HepG2 (cell line): ENCODE results near the gene SLC22A14. TPM values are rescaled to one million over a fixed set of nuclear protein-coding genes. Genes with fewer than 3 reads are reported as not detected.

Source experiments
- ATF6 ChIP-seq: sonication (generic); formaldehyde crosslinking; conservative IDR thresholded peaks from 2 replicates; pipeline ENCODE4 v1.4.0; 2020; ENCODE audit warnings: missing genetic modification reagents
- ATF7 ChIP-seq, 2 experiments: fragments of 450-650 bp in 1 of 2; sonication (generic) in 1 of 2; formaldehyde crosslinking in 1 of 2; IDR thresholded peaks; 2 replicates each; pipeline versions ENCODE4 v1.4.0 to v1.6.1; 2016 to 2020; ENCODE audit warnings: antibody characterized with exemption in 1 of 2, mild to moderate bottlenecking in 1 of 2, missing genetic modification reagents in 1 of 2
- CEBPZ ChIP-seq: IDR thresholded peaks from 2 replicates; pipeline ENCODE4 v1.6.1; 2012; ENCODE audit warnings: low read length, improper control_type of control experiment
- FOSL1 ChIP-seq: sonication (generic); formaldehyde crosslinking; IDR thresholded peaks from 2 replicates; pipeline ENCODE4 v1.9.0; 2021; ENCODE audit warnings: missing genetic modification reagents, borderline replicate concordance
- FOXP4 ChIP-seq: sonication (generic); formaldehyde crosslinking; IDR thresholded peaks from 2 replicates; pipeline ENCODE4 v1.4.0; 2020; ENCODE audit warnings: missing genetic modification reagents
- HNF4G ChIP-seq, 2 experiments: sonication (generic) in 1 of 2; formaldehyde crosslinking in 1 of 2; IDR thresholded peaks; 2 replicates each; pipeline versions ENCODE4 v1.4.0 to v1.6.1; 2011 to 2020; ENCODE audit warnings: borderline replicate concordance in 2 of 2, low read depth in 2 of 2, mild to moderate bottlenecking in 2 of 2, low read length in 1 of 2, missing genetic modification reagents in 1 of 2, moderate library complexity in 1 of 2
- KAT8 ChIP-seq: IDR thresholded peaks from 2 replicates; pipeline ENCODE4 v1.6.1; 2016; ENCODE audit warnings: missing genetic modification reagents, missing compliant biosample characterization
- MAX ChIP-seq: IDR thresholded peaks from 2 replicates; pipeline ENCODE4 v1.6.1; 2012; ENCODE audit warnings: inconsistent platforms
- NFAT5 ChIP-seq: sonication (generic); formaldehyde crosslinking; IDR thresholded peaks from 2 replicates; pipeline ENCODE4 v1.4.0; 2020; ENCODE audit warnings: missing genetic modification reagents
- POLR2AphosphoS5 ChIP-seq: IDR thresholded peaks from 2 replicates; pipeline ENCODE4 v1.6.1; 2012; ENCODE audit warnings: low read depth, low read length
- RCOR2 ChIP-seq: IDR thresholded peaks from 2 replicates; pipeline ENCODE4 v1.6.1; 2016; ENCODE audit warnings: missing biosample characterization, missing genetic modification reagents
- TSC22D2 ChIP-seq: sonication (generic); formaldehyde crosslinking; IDR thresholded peaks from 2 replicates; pipeline ENCODE4 v1.5.1; 2020; ENCODE audit warnings: missing genetic modification reagents, mild to moderate bottlenecking, borderline replicate concordance
- ZNF567 ChIP-seq: sonication (generic); formaldehyde crosslinking; IDR thresholded peaks from 2 replicates; pipeline ENCODE4 v1.8.1; 2023; ENCODE audit warnings: mild to moderate bottlenecking, missing genetic modification reagents, borderline replicate concordance
- polyA plus RNA-seq, 8 experiments: library from polyadenylated mRNA; depleted of rRNA in 3 of 8; stranded (reverse) in 7 of 8; unstranded in 1 of 8; fragments of >200 nt; fragmentation: Illumina TruSeq in 4 of 8; extraction: Trizol in 4 of 8; gene quantifications; 2 replicates each; pipeline versions ENCODE4 v1.2.1 to v1.2.3, GENCODE V29; 2011 to 2016; ENCODE audit warnings: low read depth in 4 of 8, missing spikeins in 1 of 8, mixed read lengths in 1 of 8; ENCODE audit not compliant: insufficient read depth in 1 of 8
- total RNA-seq, 5 experiments: library from RNA; depleted of rRNA; stranded (reverse); fragments of >200 nt; fragmentation: Illumina TruSeq; extraction: Trizol; gene quantifications; 2 replicates each; pipeline ENCODE4 v1.2.3, GENCODE V29; 2016; ENCODE audit warnings: low read depth in 1 of 5

SLC22A14 gene
- total and polyA plus RNA-seq, 2 of the 13 experiments (the other 11 are each of a cell fraction or from before 2014, with no cell fraction given): 0.03 TPM; not detected in 1

GRCh38 chr3:38347421-38348200, 65.5 kb downstream of the SLC22A14 start (continued):
- peak; percentile 86 for TF ChIP-seq HNF4G (IDR thresholded peaks at IDR 0.05; ENCODE audit: borderline replicate concordance, low read depth, low read length)
- peak; percentile 76; the same call in 1 of the 2 replicates for TF ChIP-seq HNF4G (CRISPR knock-in tag; IDR thresholded peaks at IDR 0.05; ENCODE audit: borderline replicate concordance, low read depth)
- TF ChIP-seq CEBPZ: no peak
- no peak for TF ChIP-seq FOSL1
- peak; percentile 55 for TF ChIP-seq ATF7 (IDR thresholded peaks at IDR 0.05)
- no peak; the same call in 1 of the 2 replicates for TF ChIP-seq ATF7 (CRISPR knock-in tag; IDR thresholded peaks at IDR 0.05)
- TF ChIP-seq NFAT5 (CRISPR knock-in tag): no peak
- TF ChIP-seq MAX: peak; percentile 38; the same call in 1 of the 2 replicates
- TF ChIP-seq FOXP4 (CRISPR knock-in tag): peak; percentile 62
- no peak for TF ChIP-seq KAT8
- TF ChIP-seq ZNF567 (CRISPR knock-in tag): no peak
- 0 out of 2 replicates have a peak, but pooled peaks have one; percentile 24 for TF ChIP-seq RCOR2 (CRISPR knock-in tag)
- no peak; the same call in 1 of the 2 replicates for TF ChIP-seq ATF6 (CRISPR knock-in tag)
- TF ChIP-seq POLR2AphosphoS5: no peak; the same call in 1 of the 2 replicates
- no peak for TF ChIP-seq TSC22D2 (CRISPR knock-in tag)
